GM19452 (cell line): ENCODE data around the gene CDK5RAP2.
A peak's percentile ranks its signal among the peaks of the same experiment; 100 is the strongest.
"Not testable (repeated sequence)": the region's sequence is repeated elsewhere in the genome, so short reads cannot be mapped to it uniquely, and the experiment has no call there.

Source experiments
- ATAC-seq: cut with Tn5 transposase; IDR thresholded peaks from one replicate; pipeline ENCODE4 v1.9.1; 2021; ENCODE audit not compliant: unreplicated experiment

Gene CDK5RAP2

GRCh38 chr9:120580051-120580896, at the start of gene CDK5RAP2:
TSS of gene CDK5RAP2 (minus strand) at chr9:120580167. CDS start at chr9:120579978, 189 bp downstream.
- ATAC-seq = peak; percentile 91

- not testable (repeated sequence) for ATAC-seq
Measured at GRCh38 chr9:120628925-120629497, 49.0 kb upstream of the CDK5RAP2 start.

- ATAC-seq = no peak
Measured at GRCh38 chr9:120628207-120628924, 48.4 kb upstream of the CDK5RAP2 start.

GRCh38 chr9:120627073-120627472, 47.1 kb upstream of the CDK5RAP2 start:
- no peak for ATAC-seq

GRCh38 chr9:120626512-120626911, 46.5 kb upstream of the CDK5RAP2 start:
- no peak for ATAC-seq

GRCh38 chr9:120625222-120625621, 45.3 kb upstream of the CDK5RAP2 start:
- no peak for ATAC-seq

GRCh38 chr9:120622790-120623189, 42.8 kb upstream of the CDK5RAP2 start:
- ATAC-seq = no peak

GRCh38 chr9:120621941-120622340, 42.0 kb upstream of the CDK5RAP2 start:
- no peak for ATAC-seq

- ATAC-seq = no peak
Measured at GRCh38 chr9:120619751-120620655, 40.0 kb upstream of the CDK5RAP2 start.

- no peak for ATAC-seq
Measured at GRCh38 chr9:120616966-120617935, 37.3 kb upstream of the CDK5RAP2 start.

GRCh38 chr9:120612218-120612617, 32.3 kb upstream of the CDK5RAP2 start:
- ATAC-seq = no peak

- ATAC-seq = no peak
Measured at GRCh38 chr9:120611690-120612068, 31.7 kb upstream of the CDK5RAP2 start.

- no peak for ATAC-seq
Measured at GRCh38 chr9:120610975-120611689, 31.2 kb upstream of the CDK5RAP2 start.

GRCh38 chr9:120609636-120610035, 29.7 kb upstream of the CDK5RAP2 start:
- ATAC-seq = no peak

- ATAC-seq = no peak
Measured at GRCh38 chr9:120608421-120608820, 28.5 kb upstream of the CDK5RAP2 start.

- ATAC-seq = no peak
Measured at GRCh38 chr9:120603591-120603990, 23.6 kb upstream of the CDK5RAP2 start.

- ATAC-seq = no peak
Measured at GRCh38 chr9:120603010-120603409, 23.0 kb upstream of the CDK5RAP2 start.

- ATAC-seq = no peak
Measured at GRCh38 chr9:120593955-120594277, 13.9 kb upstream of the CDK5RAP2 start.
